ENCODE data around the gene SH3RF2. TPM values are rescaled to one million over a fixed set of nuclear protein-coding genes. Genes with fewer than 3 reads are reported as not detected.

Gene SH3RF2
- total and polyA plus RNA-seq, 10 of the 15 experiments (the other 5 are each of a cell fraction or from before 2014, with no cell fraction given) = 0.15 TPM; not detected in 9

GRCh38 chr5:146003852-146004251 lies 67.5 kb downstream of the SH3RF2 start:
- Histone ChIP-seq H2AFZ (ENCODE audit: control insufficient read depth, low read depth, low read length) (no peak overlapping the region), H4K20me1 (ENCODE audit: control insufficient read depth, insufficient read depth) (no peaks in the 10 kb centered on the region), H3K4me1 (ENCODE audit: control insufficient read depth, insufficient read depth, low read length) (no peaks in the 10 kb centered on the region), H3K27me3 (replicated peaks in 1 of 2; ENCODE audit: control insufficient read depth in 2 of 2, insufficient read depth in 2 of 2, low read length in 1 of 2) (no peaks in the 10 kb centered on the region), H3K4me2 (ENCODE audit: control insufficient read depth, insufficient read depth) (no peak overlapping the region), H3K36me3 (ENCODE audit: control insufficient read depth in 2 of 2, insufficient read depth in 2 of 2, low read length in 1 of 2) (no peaks in the 10 kb centered on the region), H3K79me2 (ENCODE audit: control insufficient read depth, insufficient read depth, low read length) (no peaks in the 10 kb centered on the region), H3K9me3 (replicated peaks; ENCODE audit: control insufficient read depth, insufficient read depth, low read length) (no peaks in the 10 kb centered on the region), H3K9ac (ENCODE audit: control insufficient read depth, insufficient read depth, low read length) (no peak overlapping the region), H3K4me3 (no peak overlapping the region), H3K27ac (ENCODE audit: control insufficient read depth, insufficient read depth) (no peak overlapping the region)
- no peak for FAIRE-seq
- intact Hi-C loops (cut with micrococcal nuclease; ENCODE audit: unreplicated experiment) = no loop called here
- DNase-seq (ENCODE audit: low read depth, low spot score) = no peak
- ChIA-PET SMC1A (ENCODE audit: uncharacterized antibody, unreplicated experiment) (no interaction called here), RAD21 (ENCODE audit: unreplicated experiment) (no interaction called here), CTCF (no interaction called here), POLR2A (no interaction called here)
- 28% methylated on average over 4 of the region's 4 CpGs for WGBS (ENCODE audit: insufficient coverage, insufficient replicate concordance, low lambda C conversion rate, missing lambda C conversion rate)
- in situ Hi-C loops (cut with MboI) = no loop called here
- BruUV-seq (replicated peaks) = no TSS peak
- no peak for ATAC-seq
- TF ChIP-seq ZZZ3 (IDR thresholded peaks at IDR 0.05; ENCODE audit: control insufficient read depth, insufficient read length, low read depth) = no peak
- no peak for TF ChIP-seq ATF7 (IDR thresholded peaks at IDR 0.05; ENCODE audit: low read depth)
- TF ChIP-seq ATF3 (IDR thresholded peaks at IDR 0.05; ENCODE audit: borderline replicate concordance, extremely low read depth, low read depth, low read length) = no peak
- TF ChIP-seq SPI1 (IDR thresholded peaks at IDR 0.05; ENCODE audit: borderline replicate concordance, insufficient read depth, low read depth, low read length) = no peak
- TF ChIP-seq HCFC1 (IDR thresholded peaks at IDR 0.05; ENCODE audit: low read length) = no peak
- TF ChIP-seq ETV6 (conservative IDR thresholded peaks at IDR 0.05 in 1 of 2, IDR thresholded peaks at IDR 0.05 in 1 of 2; ENCODE audit: borderline replicate concordance in 1 of 2, low read depth in 1 of 2) = no peak
- TF ChIP-seq, protein P1, sequence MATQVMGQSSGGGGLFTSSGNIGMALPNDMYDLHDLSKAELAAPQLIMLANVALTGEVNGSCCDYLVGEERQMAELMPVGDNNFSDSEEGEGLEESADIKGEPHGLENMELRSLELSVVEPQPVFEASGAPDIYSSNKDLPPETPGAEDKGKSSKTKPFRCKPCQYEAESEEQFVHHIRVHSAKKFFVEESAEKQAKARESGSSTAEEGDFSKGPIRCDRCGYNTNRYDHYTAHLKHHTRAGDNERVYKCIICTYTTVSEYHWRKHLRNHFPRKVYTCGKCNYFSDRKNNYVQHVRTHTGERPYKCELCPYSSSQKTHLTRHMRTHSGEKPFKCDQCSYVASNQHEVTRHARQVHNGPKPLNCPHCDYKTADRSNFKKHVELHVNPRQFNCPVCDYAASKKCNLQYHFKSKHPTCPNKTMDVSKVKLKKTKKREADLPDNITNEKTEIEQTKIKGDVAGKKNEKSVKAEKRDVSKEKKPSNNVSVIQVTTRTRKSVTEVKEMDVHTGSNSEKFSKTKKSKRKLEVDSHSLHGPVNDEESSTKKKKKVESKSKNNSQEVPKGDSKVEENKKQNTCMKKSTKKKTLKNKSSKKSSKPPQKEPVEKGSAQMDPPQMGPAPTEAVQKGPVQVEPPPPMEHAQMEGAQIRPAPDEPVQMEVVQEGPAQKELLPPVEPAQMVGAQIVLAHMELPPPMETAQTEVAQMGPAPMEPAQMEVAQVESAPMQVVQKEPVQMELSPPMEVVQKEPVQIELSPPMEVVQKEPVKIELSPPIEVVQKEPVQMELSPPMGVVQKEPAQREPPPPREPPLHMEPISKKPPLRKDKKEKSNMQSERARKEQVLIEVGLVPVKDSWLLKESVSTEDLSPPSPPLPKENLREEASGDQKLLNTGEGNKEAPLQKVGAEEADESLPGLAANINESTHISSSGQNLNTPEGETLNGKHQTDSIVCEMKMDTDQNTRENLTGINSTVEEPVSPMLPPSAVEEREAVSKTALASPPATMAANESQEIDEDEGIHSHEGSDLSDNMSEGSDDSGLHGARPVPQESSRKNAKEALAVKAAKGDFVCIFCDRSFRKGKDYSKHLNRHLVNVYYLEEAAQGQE (IDR thresholded peaks at IDR 0.05; ENCODE audit: low read depth, low read length) = no peak
- TF ChIP-seq, protein P2, sequence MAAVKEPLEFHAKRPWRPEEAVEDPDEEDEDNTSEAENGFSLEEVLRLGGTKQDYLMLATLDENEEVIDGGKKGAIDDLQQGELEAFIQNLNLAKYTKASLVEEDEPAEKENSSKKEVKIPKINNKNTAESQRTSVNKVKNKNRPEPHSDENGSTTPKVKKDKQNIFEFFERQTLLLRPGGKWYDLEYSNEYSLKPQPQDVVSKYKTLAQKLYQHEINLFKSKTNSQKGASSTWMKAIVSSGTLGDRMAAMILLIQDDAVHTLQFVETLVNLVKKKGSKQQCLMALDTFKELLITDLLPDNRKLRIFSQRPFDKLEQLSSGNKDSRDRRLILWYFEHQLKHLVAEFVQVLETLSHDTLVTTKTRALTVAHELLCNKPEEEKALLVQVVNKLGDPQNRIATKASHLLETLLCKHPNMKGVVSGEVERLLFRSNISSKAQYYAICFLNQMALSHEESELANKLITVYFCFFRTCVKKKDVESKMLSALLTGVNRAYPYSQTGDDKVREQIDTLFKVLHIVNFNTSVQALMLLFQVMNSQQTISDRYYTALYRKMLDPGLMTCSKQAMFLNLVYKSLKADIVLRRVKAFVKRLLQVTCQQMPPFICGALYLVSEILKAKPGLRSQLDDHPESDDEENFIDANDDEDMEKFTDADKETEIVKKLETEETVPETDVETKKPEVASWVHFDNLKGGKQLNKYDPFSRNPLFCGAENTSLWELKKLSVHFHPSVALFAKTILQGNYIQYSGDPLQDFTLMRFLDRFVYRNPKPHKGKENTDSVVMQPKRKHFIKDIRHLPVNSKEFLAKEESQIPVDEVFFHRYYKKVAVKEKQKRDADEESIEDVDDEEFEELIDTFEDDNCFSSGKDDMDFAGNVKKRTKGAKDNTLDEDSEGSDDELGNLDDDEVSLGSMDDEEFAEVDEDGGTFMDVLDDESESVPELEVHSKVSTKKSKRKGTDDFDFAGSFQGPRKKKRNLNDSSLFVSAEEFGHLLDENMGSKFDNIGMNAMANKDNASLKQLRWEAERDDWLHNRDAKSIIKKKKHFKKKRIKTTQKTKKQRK (IDR thresholded peaks at IDR 0.05; ENCODE audit: low read depth, low read length) = no peak
- no peak for TF ChIP-seq JUND (IDR thresholded peaks at IDR 0.05; ENCODE audit: low read depth, low read length)
- TF ChIP-seq ZNF24 (IDR thresholded peaks at IDR 0.05) = no peak
- TF ChIP-seq YY1 (IDR thresholded peaks at IDR 0.05; ENCODE audit: low read depth, low read length) = no peak
- no peak for TF ChIP-seq BCL3 (IDR thresholded peaks at IDR 0.05; ENCODE audit: borderline replicate concordance, insufficient read depth, low read depth, low read length, poor library complexity, severe bottlenecking)
- no peak for TF ChIP-seq CHD2 (IDR thresholded peaks at IDR 0.05; ENCODE audit: borderline replicate concordance, low read depth, low read length)
- TF ChIP-seq CBX5 (IDR thresholded peaks at IDR 0.05; ENCODE audit: low read depth) = no peak

Data from GM12878 (cell line).